A549 treated with Mapracorat at 1 μM for 4 hours (cell line): ENCODE data around the gene SQSTM1. TPM values are rescaled to one million over a fixed set of nuclear protein-coding genes. Genes with fewer than 3 reads are reported as not detected.

Experiments
- total RNA-seq: library from RNA; stranded (reverse); fragments of 200-300 nt; extraction: Qiagen RNA extraction; gene quantifications from 5 replicates; pipeline ENCODE4 v1.2.3, GENCODE V29; 2022

Gene SQSTM1
- total RNA-seq = 865 to 1,353 TPM (median 893 TPM) in 5 replicates

GRCh38 chr5:179820483-179821297 lies at the start of gene SQSTM1:
SQSTM1 (plus strand) TSS chr5:179820905; CDS start chr5:179820937, 32 bp downstream.

DNA sequence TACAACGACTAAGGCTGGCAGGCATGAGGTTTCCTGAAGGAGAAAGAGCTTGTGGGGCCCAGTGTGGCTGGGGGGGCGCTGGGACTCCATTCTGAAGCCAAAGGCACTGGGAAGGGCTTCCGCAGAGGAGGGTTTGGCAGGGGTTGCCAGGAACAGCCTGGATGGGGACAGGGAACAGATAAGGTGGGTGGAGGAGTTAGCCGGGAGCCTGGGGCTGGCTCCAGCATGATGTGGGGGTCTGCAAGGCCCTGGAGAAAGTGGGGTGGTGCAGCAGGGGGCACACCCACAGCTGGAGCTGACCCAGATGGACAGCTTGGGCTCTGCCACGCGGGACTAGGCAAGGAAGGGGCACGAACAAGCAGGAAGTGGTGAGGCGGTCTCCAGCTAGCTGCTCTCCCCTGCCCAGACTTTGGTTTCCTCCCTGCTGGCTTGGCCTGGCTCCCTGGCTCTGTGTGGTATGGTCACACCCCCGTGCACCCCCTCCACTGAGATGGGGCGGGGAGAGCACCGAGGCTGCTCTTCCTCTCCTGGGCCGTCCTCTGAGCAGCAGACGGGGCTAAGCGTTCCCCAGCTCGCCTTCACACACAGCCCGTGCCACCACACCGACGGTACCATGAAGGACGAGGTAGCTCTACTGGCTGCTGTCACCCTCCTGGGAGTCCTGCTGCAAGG lies 27.1 kb upstream of the SQSTM1 start, which contains the start of gene LTC4S:
Gene LTC4S (plus strand): TSS at position 519 of the 672 bp plus-strand sequence. CDS start 95 bp downstream, at position 614.

DNA sequence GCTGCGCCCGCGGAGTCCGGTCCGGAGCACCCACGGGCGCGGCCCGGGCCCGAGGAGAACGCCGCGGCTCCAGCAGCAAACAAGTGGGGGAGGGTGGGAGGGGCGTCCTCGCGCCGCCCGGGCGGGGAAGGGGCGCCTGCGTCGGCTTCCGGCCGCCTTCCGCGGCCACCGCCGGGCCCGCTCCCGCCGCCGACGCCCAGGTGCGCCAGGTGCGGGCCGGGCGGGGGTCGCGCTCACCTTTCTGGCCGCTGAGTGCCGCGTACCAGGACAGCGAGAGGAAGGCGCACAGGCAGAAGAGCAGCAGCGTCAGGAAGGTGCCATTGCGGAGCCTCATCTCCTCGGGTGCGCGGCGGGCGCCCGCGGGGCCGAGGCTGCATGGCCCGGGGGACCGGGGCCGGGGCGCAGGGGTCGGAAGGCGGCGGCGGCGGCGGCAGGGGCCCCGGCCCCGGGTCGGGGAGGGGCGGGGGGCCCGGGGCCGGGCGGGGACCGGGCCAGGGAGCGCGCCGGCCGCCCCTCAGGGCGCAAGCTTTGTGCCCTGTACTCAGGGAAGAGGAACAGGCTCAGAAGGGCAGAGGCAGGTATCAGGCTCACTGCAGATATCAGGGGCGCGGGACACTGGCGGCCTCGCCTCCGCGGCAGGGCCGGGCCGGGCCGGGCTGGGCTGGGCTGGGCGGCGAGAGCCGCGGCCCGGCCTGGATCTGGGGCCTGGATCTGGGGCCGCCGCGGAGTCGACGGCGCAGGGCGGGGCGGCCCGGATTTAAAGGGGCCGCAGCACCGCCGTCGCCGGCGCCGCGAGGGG lies 14.3 kb upstream of the SQSTM1 start, which contains the start of gene MGAT4B:
Gene MGAT4B (minus strand): TSS at position 617 of the 799 bp plus-strand sequence. CDS start 283 bp downstream, at position 334.

DNA sequence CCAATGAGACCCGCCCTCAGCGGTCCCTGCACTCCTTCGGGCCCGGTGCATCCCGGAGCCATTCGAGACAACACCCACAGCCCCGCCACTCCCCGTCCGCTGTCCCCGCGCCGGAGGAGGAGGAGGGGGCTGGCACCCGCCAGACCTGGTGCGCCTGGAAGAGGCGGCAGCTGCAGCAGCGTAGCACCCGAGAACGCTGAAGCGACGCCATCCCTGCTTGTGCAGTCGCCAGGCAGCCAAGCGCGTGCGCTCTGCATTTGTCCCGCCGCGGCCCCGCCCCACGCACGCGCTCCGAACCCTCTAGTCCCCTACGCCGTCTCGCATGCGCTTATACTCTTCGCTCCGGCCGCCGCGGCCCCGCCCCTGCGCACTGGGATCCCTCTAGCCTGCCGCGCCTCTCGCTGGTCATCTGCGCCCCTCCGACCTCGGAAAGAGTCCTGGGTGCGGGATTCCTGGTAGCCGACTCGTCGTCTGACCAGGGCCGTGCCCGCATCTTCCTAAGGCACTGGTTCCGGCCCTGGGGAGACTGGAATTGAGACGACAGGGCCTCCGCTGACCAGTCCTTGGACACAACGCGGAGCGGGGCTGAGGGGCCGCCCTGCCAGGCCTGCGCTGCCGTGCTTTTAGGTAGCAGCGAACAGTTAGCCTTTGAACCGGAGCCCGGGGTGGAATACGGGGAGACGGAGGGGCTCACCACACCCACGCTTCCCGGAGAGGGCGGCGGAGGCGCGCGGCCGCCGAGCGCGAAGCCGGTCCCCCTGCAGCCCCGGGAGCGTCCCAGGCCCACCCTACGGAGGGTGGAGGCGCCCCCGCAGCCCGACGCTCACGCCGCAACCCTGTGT lies 38.1 kb downstream of the SQSTM1 start, which contains the start of gene MRNIP:
Gene MRNIP (minus strand): TSS at position 232 of the 842 bp plus-strand sequence. CDS start 21 bp downstream, at position 211.

Other genes with a start within 250 kb of the SQSTM1 start
- 442 to 562 TPM (median 471 TPM) in 5 replicates for gene HNRNPH1, start 197.2 kb upstream of the SQSTM1 start, total RNA-seq
- not detected in 5 replicates for gene CBY3, start 139.9 kb upstream of the SQSTM1 start, total RNA-seq
- 313 to 390 TPM (median 351 TPM) in 5 replicates for gene CANX, start 121.9 kb upstream of the SQSTM1 start, total RNA-seq
- 14.5 to 20.9 TPM (median 18.6 TPM) in 5 replicates for gene MAML1, start 88.1 kb upstream of the SQSTM1 start, total RNA-seq
- 0.58 TPM in 2 of 5 replicates, not detected in the others for gene LTC4S, start 26.9 kb upstream of the SQSTM1 start, total RNA-seq
- gene MGAT4B, start 14.0 kb upstream of the SQSTM1 start, total RNA-seq = 195 to 232 TPM (median 214 TPM) in 5 replicates
- gene MRNIP, start 37.9 kb downstream of the SQSTM1 start, total RNA-seq = 15.2 to 24.7 TPM (median 18.7 TPM) in 5 replicates
- gene TBC1D9B, start 87.0 kb downstream of the SQSTM1 start, total RNA-seq = 51.7 to 70.2 TPM (median 63.9 TPM) in 5 replicates